ENCODE measurements around the gene CLASP1.

DNA sequence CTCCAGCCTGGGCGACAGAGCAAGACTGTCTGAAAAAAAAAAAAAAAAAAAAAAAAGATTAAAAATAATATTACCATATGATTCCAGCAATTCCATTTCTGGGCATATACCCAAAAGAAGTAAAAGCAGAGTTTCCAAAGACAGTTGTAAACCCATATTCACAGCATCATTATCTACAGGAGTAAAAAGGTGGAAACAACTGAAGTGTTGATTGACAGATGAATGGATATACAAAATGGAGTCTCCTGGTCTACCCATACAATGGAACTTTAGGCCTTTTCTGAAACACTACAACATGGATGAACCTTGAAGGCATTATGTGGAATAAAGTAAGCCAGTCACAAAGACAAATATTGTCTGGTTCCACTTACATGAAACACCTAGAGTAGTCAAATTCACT, 112.9 kb downstream of the CLASP1 start:
- TF ChIP-seq, protein P1, sequence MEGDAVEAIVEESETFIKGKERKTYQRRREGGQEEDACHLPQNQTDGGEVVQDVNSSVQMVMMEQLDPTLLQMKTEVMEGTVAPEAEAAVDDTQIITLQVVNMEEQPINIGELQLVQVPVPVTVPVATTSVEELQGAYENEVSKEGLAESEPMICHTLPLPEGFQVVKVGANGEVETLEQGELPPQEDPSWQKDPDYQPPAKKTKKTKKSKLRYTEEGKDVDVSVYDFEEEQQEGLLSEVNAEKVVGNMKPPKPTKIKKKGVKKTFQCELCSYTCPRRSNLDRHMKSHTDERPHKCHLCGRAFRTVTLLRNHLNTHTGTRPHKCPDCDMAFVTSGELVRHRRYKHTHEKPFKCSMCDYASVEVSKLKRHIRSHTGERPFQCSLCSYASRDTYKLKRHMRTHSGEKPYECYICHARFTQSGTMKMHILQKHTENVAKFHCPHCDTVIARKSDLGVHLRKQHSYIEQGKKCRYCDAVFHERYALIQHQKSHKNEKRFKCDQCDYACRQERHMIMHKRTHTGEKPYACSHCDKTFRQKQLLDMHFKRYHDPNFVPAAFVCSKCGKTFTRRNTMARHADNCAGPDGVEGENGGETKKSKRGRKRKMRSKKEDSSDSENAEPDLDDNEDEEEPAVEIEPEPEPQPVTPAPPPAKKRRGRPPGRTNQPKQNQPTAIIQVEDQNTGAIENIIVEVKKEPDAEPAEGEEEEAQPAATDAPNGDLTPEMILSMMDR (IDR thresholded peaks at IDR 0.05; ENCODE audit: poor library complexity) = no peak
- TF ChIP-seq EZH2 (IDR thresholded peaks at IDR 0.05; ENCODE audit: borderline replicate concordance) (no peak), EZH2phosphoT487 (IDR thresholded peaks at IDR 0.05; ENCODE audit: low read depth, severe bottlenecking, unreplicated experiment) (no peak)

Measured in hepatocyte (in vitro differentiated cells).